ENCODE measurements around the gene CDK18.

CDK18 gene

GRCh38 chr1:205538235-205538840, 33.9 kb downstream of the CDK18 start:
- no peak overlapping the region for H3K27ac ChIP-seq
- ChIA-PET CTCF (interaction anchor here (0.6 to 1.4 kb wide), 3 partner anchors 14 to 184 kb away, joined by 4 to 5 read pairs (median 4); no protein-coding TSS in a partner anchor), POLR2A (ENCODE audit: low non-redundant PET) (interaction anchor here (0.7 kb wide), 1 partner anchor 86 kb away, joined by 5 read pairs; no protein-coding TSS in a partner anchor)
- no peak for TF ChIP-seq CTCF (conservative IDR thresholded peaks at IDR 0.05; ENCODE audit: low read depth)
- no peak for DNase-seq (ENCODE audit: low spot score)

- POLR2A ChIA-PET (ENCODE audit: low non-redundant PET) = no interaction called here
- no peak for TF ChIP-seq CTCF (conservative IDR thresholded peaks at IDR 0.05; ENCODE audit: low read depth)
- DNase-seq (ENCODE audit: low spot score) = no peak
- CTCF ChIA-PET = interaction anchor here (0.6 to 3.0 kb wide), 2 partner anchors 9 to 17 kb away, joined by 3 to 14 read pairs; no protein-coding TSS in a partner anchor
- no peak overlapping the region for H3K27ac ChIP-seq
Observed at GRCh38 chr1:205541161-205541886, 36.9 kb downstream of the CDK18 start.

DNA sequence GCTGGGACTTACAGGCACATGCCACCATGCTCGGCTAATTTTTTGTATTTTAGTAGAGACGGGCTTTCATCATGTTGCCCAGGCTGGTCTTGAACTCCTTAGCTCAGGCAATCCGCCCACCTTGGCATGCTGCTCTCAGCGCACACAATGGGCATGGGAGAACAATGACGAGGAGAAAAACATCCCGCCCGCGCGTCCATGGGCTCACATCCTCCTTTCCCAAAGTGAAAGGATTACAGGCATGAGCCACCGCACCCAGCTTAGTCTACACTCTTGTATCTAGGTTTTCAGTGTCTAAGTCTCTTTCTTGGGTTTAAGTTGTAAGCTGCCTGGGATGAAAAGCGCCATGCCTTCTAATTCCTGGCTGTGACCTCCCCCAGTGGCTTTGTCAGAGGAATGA, 37.9 kb downstream of the CDK18 start:
- ChIA-PET POLR2A (ENCODE audit: low non-redundant PET) (no interaction called here), CTCF (interaction anchor here (0.6 to 3.0 kb wide), 5 partner anchors 13 to 116 kb away, joined by 3 to 16 read pairs (median 14); no protein-coding TSS in a partner anchor)
- DNase-seq (ENCODE audit: low spot score) = no peak
- H3K27ac ChIP-seq = no peak overlapping the region
- TF ChIP-seq CTCF (conservative IDR thresholded peaks at IDR 0.05; ENCODE audit: low read depth) = no peak

GRCh38 chr1:205543351-205544301, 39.2 kb downstream of the CDK18 start:
- ChIA-PET CTCF (interaction anchor here (0.6 to 3.0 kb wide), 11 partner anchors 13 to 405 kb away, joined by 3 to 16 read pairs (median 4); no protein-coding TSS in a partner anchor), POLR2A (ENCODE audit: low non-redundant PET) (no interaction called here)
- peak; percentile 83 for DNase-seq (ENCODE audit: low spot score)
- TF ChIP-seq CTCF (conservative IDR thresholded peaks at IDR 0.05; ENCODE audit: low read depth) = no peak
- H3K27ac ChIP-seq = peak overlapping the region; percentile 77

DNA sequence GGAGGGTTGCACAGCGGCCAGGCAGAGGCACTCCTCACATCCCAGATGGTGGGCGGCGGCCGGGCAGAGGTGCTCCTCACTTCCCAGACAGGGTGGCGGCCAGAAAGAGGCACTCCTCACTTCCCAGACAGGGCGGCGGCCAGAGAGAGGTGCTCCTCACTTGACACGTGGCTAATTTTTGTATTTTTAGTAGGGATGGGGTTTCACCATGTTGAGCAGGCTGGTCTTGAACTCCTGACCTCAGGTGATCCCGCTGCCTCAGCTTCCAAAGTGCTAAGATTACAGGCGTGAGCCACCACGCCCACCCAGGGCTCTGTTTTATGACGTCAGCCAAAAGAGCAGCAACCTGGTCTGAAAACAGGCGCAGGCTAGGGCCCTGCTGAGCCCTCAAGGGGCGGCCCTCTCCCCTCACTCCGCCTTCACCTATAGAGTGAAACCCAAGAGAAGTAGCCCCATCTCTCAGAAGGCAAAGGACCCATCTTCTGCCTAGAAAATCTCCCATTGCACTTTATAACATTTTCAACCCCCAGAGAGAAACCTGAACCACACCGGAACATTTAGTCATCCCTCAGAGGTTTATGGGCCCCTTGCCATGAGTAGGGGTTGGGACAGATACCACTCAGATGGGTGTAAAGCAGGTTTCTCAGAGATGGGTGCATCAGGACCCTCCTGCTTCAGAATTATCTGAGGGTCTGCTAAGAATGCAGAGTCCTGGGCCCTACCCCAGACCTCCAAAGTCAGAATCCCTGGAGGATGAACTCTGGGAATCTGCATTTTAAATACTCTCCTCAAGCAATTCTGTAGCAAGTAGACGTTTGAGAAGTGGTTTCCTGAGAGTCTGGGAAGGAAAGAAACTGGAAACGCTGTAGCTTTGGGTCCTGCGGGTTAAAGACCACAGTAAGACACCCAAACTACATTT, 40.8 kb downstream of the CDK18 start:
- DNase-seq (ENCODE audit: low spot score) = no peak
- ChIA-PET POLR2A (ENCODE audit: low non-redundant PET) (interaction anchor here (0.5 kb wide), 1 partner anchor 1353 kb away, joined by 3 read pairs; no protein-coding TSS in a partner anchor), CTCF (interaction anchor here (0.5 to 2.1 kb wide), 4 partner anchors 21 to 440 kb away, joined by 3 to 5 read pairs (median 4); no protein-coding TSS in a partner anchor)
- TF ChIP-seq CTCF (conservative IDR thresholded peaks at IDR 0.05; ENCODE audit: low read depth) = no peak
- 0 out of 2 replicates have a peak overlapping the region, but pooled peaks have one; percentile 77 for H3K27ac ChIP-seq

All from RWPE1 (cell line).